CD4-positive, alpha-beta T cell treated with Interleukin-4 for 1 hour (primary cell): ENCODE results near the gene TIMM13.

ENCODE experiments used
- DNase-seq, 2 donors: peaks; one replicate each; pipeline ENCODE4 v3.0.0-alpha.2; 2020 to 2022

Gene TIMM13

DNA sequence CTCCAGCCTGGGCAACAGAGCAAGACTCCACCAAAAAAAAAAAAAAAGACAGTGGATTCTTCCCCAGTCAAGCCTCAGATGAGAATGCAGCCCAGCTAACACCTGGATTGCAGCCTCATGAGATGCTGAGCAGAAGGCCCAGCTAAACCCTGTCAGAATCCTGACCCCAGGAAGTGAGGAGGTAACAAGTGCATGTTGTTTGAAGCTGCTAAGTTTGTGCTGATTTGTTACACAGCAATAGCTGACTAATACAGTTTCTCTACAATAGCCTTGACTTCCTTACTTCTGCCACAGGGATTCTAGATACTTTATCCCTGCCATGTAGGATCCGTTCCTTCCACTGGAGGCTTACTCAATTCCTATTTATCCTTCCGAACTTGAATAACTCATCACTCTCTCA, 46.8 kb downstream of the TIMM13 start:
- DNase-seq, result no peak

DNA sequence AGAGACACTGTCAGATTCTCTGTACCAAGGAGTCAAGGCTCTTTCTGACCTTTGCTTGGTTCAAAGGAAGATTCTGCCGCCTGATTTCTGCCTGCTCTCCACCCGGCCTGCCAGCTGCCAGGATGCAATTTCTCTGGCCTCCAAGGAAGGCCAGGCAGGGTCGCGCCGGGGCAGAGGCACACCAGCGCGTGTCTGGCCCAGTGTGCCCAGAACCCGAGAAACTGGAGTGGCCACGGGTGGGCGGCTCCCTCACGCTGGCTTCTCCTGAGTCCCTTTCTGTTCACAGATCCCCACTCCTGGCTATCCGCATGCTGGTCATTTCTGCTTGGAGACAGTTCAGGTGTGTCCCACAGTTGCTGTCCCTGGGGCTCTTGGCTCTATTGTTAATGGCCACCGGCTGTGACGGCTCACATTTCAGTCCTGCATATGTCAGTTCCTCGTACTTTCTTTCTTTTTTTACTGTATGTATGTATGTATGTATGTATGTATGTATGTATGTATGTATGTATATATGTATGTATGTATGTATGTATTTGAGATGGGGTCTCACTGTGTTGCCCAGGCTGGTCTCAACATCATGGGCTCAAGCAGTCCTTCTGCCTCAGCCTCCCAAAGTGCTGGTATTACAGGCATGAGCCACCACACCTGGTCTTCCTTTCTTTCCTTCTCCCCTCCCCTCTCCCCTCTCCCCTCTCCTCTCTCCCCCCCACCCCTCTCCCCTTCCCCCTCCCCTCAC, 50.4 kb downstream of the TIMM13 start:
- no peak for DNase-seq
